HG02884 (cell line): ENCODE results near the gene UVSSA.

Experiments
- ATAC-seq: cut with Tn5 transposase; IDR thresholded peaks from one replicate; pipeline ENCODE4 v1.9.1; 2021; ENCODE audit warnings: mild to moderate bottlenecking, moderate library complexity; ENCODE audit not compliant: unreplicated experiment

The UVSSA gene

GRCh38 chr4:1373892-1374705 lies 27.1 kb downstream of the UVSSA start:
- no peak for ATAC-seq

- ATAC-seq = no peak
These were observed 27.7 kb downstream of the UVSSA start for GRCh38 chr4:1374706-1375045.

- no peak for ATAC-seq
These were observed 28.2 kb downstream of the UVSSA start for GRCh38 chr4:1375051-1375721.

- ATAC-seq = no peak
These were observed 28.8 kb downstream of the UVSSA start for GRCh38 chr4:1375761-1376322.

- no peak for ATAC-seq
These were observed 29.4 kb downstream of the UVSSA start for GRCh38 chr4:1376391-1376840.

GRCh38 chr4:1376841-1377605 lies 30.0 kb downstream of the UVSSA start:
- ATAC-seq = no peak

- no peak for ATAC-seq
These were observed 30.7 kb downstream of the UVSSA start for GRCh38 chr4:1377606-1378261.

- no peak for ATAC-seq
These were observed 31.7 kb downstream of the UVSSA start for GRCh38 chr4:1378559-1379231.

DNA sequence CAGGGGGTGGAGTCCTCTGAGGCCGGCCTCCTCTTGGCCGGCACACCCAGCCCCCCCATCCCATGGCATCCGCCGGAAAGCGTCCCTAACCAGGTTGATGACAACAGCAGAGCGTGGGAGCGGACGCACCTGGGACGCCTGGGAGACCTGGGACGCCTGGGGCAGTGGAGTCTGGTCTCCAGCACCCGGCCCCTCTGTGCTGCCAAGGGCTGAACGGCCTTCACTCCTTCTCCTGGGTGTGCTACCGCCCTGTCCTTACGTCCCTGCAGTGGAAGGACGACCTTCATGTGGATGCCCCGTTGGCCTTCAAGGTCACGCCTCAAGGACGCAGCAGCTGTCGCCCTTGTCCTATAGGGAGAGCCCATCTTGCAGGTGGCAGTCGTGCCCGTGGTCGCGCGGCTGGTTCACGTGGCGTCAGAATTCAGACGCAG lies 32.4 kb downstream of the UVSSA start:
- ATAC-seq = no peak

GRCh38 chr4:1379801-1380331 lies 32.9 kb downstream of the UVSSA start:
- ATAC-seq = no peak

GRCh38 chr4:1380368-1381151 lies 33.6 kb downstream of the UVSSA start:
- ATAC-seq = no peak

DNA sequence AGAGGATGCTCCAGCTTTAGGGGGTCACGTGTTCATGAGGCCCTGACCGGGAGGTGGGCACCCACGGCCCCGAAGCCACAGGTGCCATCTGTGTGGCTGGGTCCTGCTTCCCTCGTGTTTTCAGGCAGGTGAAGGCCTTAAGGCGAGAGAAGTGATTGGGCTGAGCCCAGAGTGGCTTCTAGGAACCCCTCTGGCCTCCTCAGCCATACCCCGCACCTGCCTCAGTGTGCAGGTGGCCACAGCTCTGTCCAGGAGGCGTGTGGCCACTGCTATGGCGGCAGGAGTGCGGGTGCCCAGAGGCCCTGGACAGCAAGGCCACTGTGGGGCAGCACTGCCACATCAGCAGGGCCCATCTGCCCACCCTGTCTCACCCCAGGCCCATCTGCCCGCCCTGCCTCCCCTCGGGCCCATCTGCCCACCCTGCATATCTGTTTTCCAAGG lies 34.2 kb downstream of the UVSSA start:
- no peak for ATAC-seq

GRCh38 chr4:1381944-1382541 lies 35.0 kb downstream of the UVSSA start:
- ATAC-seq = no peak

DNA sequence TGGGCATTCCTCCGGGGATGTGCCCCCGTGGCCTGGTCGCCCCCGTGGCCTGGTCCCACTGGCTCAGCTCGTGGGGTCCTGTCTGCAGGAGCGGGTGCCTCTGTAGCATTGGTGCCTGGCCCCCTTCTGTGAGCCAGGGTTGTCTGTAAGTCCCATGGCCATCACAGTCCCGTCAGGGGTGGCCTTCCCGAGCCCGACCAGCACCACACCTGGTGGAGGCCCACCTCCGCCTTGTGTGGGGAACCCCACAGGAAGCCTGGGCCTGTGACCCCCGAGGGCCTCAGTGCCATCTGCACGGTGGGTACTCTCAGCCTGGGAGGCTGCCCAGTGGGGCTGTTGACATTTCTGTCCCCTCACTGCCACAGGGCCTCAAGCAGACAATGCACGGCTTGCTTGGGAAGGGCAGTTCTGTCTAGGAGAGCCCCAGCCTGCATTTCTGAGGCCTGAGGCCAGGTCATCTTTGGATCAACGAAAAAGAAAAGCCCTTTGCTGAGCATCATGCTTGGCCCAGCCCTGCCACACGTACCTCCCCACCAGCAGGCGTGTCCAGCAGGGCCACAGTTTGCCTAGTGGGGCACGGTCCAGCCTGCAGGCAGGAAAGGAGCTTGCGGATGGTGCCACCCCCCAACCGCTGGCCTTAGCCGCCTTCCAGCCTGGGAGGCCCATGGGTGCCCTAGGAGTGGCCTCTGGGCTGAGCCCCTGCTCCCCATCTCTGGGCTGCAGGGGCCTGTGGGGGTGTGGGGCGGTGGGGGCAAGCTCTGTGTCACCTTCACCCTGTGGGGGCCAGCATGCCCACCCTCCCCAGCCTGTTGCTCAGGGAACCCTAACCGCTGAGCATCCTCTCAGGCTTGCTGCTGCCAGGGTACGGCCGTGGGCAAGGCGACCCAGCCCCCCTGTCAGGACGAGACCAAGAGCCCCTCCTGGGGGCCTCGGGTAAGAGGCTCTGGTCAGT lies 36.0 kb downstream of the UVSSA start:
- ATAC-seq = no peak

DNA sequence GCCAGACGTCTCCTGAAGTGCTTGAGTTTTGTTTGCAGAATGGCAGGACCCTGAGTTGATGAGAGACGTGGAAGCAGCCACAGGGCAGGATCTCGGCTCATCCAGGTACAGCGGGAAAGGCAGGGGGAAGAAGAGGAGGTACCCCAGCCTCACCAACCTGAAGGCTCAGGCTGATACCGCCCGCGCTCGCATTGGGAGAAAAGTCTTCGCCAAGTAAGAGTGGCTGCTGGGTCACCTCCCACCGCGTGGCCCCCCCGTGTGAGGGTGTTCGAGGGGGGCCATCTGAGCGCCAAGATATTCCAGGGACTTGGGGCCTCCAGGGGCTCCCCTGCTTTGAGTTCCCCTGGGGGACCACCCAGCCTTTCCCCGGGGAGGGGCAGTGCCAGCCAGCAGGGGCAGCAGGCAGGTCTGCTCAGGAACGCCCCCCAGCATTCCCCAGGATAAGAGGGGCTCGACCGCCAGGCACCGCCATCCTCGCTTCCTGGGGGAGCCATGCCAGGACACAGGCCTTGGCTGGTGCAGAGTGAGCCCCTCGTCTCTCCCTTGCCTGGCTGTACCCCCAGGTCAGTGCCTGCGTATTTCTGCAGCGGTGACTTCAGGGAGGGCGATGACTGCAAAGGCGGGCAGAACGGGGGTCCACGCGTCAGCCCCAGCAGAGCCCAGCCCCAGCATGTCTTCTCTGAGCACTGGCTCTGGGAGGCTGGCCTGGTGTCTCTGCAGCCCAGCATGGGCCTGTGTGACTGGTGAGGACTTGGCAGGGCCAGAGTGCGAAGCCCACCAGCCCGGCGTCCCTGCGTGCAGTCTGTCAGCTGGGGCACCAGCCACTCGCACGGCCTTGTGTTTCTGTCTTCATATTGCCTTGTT lies 37.0 kb downstream of the UVSSA start:
- ATAC-seq = no peak

GRCh38 chr4:1384675-1385372 lies 37.8 kb downstream of the UVSSA start:
- ATAC-seq = no peak
